GM12875 (cell line): Measurements from ENCODE around the gene PCDHB3.

Experiments used
- H3K4me3 ChIP-seq: one replicate; pipeline ENCODE4 v1.5.1; 2011; ENCODE audit warnings: low read depth, low read length, control low read depth
- TF ChIP-seq, protein P1 (sequence below): IDR thresholded peaks from 2 replicates; pipeline ENCODE4 v1.5.1; 2011; ENCODE audit warnings: low read depth, mild to moderate bottlenecking, control low read depth, inconsistent platforms, low read length, moderate library complexity, borderline replicate concordance; ENCODE audit not compliant: insufficient read depth

PCDHB3 gene

DNA sequence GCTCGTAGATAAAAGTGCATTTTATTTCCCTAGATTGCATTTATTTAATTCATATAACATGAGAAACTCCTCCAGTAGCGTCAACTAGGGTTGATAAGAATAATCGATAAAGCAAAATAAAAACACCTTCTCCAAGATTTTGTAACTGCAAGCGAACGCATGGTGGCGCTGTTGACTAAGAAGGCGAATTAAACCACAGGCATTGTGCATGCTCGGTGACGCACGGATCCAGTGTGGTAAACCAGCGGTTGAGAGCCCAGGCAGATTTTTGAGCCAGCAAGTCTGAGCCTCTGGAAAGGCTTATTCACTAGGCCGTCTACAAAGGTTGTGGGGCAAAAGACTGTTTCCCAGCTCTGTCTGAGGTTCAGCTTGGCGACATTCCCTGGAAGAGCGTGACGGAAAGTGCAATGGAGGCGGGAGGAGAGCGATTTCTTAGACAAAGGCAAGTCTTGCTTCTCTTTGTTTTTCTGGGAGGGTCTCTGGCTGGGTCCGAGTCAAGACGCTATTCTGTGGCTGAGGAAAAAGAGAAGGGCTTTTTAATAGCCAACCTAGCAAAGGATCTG, at the start of gene PCDHB3:
PCDHB3 (plus strand) TSS at position 231 of the 563 bp plus-strand sequence; CDS start at position 408, 177 bp downstream.
- no peak within 1 kb of the TSS for H3K4me3 ChIP-seq
- TF ChIP-seq, protein P1, sequence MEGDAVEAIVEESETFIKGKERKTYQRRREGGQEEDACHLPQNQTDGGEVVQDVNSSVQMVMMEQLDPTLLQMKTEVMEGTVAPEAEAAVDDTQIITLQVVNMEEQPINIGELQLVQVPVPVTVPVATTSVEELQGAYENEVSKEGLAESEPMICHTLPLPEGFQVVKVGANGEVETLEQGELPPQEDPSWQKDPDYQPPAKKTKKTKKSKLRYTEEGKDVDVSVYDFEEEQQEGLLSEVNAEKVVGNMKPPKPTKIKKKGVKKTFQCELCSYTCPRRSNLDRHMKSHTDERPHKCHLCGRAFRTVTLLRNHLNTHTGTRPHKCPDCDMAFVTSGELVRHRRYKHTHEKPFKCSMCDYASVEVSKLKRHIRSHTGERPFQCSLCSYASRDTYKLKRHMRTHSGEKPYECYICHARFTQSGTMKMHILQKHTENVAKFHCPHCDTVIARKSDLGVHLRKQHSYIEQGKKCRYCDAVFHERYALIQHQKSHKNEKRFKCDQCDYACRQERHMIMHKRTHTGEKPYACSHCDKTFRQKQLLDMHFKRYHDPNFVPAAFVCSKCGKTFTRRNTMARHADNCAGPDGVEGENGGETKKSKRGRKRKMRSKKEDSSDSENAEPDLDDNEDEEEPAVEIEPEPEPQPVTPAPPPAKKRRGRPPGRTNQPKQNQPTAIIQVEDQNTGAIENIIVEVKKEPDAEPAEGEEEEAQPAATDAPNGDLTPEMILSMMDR = 0 out of 2 replicates have a peak, but pooled peaks have one; percentile 5

DNA sequence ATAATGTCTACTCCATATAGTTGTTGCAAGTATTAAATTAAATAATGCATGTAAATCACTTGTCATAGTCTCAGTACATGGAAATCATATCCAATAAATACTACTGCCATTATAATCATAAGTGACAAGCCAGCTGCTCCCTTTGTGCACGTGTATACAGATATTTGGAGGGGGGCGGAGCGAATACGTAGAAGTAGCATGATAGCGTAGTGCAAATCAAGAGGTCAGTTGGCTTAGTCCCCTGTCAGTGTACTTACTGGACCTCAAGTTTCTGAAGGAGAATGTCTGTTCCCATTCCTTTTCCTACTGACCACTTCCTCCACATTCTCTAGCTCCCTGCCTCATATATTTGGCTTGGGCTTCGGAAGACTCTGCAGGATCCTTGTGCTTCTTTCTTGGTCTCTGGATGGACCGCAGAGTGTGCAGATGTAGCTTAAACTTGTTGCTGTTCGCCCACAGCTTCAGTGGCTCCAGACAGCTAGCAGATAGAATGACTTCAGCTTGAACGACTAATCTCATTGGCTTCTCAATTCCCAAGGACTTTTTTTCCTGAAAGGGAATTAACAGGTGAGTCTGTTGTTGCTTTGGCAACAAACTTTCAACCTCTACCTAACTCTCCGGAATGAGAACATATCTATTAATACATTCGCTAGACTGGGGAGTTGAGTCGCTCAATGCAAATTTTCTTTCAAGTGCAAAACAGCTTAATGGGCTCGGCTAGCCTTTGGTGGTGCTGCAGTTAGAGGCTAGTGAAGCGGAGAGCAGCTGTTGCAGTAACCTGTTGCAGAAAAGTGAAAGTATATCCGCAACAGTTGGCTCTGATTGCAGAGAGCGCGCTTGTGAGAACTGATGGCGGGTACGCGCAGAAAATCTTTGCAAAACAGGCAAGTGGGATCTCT, 49.4 kb upstream of the PCDHB3 start, which contains the start of gene PCDHB1:
PCDHB1 (plus strand) TSS at position 753 of the 899 bp plus-strand sequence; CDS start at position 850, 97 bp downstream.
- TF ChIP-seq, protein P1 = no peak
- H3K4me3 ChIP-seq = no peak within 1 kb of the TSS

DNA sequence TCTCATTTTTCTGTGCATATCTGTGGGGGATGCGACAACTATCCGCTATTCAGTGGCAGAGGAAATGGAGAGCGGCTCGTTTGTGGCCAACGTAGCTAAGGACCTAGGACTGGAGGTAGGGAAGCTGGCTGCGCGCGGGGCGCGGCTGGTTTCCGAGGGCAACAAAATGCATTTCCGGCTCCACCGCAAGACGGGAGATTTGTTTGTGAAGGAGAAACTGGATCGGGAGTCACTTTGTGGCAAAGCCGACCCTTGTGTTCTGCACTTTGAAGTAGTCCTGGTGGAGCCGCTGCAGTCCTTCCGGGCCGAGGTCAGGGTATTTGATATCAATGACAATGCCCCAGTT, 48.8 kb upstream of the PCDHB3 start:
- TF ChIP-seq, protein P1 = no peak
- no peak overlapping the region for H3K4me3 ChIP-seq

DNA sequence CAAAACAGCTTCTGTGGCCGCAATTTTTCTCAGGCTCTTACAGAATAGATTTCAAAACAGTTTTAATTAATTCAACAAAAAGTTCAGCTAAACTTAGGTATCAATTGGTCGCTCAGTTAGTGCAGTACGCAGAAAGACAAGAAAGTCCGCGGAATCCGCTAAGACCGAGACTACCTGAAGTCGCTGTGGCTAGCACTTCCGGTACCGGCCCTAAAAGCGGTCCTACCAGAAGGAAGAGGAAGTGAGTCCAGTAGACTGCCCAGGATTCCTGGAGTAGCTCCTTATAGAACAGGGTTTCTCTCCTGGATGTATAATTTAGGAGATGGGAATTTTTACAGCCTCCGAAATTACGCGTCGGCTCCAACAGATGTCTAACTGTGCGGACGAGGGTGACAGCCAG, 22.4 kb upstream of the PCDHB3 start:
- TF ChIP-seq, protein P1 = no peak
- H3K4me3 ChIP-seq = no peak overlapping the region

DNA sequence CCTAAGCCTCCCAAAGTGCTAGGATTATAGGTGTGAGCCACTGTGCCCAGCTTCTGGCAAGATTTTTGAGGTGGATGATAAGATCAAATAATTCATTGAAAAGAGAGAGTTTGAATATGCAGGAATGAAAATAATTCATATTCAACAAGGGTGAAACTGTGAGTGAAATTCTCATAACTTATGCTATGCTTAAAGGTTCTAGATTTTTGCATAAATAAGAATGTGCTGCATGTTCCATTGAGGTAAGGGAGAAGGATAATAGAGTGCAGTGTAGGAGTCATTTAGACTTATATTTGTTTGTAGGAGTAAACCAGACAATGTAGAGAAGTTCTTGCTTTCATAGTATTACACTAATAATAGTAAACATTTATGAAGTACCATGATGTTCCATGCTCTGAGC, 18.0 kb upstream of the PCDHB3 start:
- no peak overlapping the region for H3K4me3 ChIP-seq
- TF ChIP-seq, protein P1 = no peak

DNA sequence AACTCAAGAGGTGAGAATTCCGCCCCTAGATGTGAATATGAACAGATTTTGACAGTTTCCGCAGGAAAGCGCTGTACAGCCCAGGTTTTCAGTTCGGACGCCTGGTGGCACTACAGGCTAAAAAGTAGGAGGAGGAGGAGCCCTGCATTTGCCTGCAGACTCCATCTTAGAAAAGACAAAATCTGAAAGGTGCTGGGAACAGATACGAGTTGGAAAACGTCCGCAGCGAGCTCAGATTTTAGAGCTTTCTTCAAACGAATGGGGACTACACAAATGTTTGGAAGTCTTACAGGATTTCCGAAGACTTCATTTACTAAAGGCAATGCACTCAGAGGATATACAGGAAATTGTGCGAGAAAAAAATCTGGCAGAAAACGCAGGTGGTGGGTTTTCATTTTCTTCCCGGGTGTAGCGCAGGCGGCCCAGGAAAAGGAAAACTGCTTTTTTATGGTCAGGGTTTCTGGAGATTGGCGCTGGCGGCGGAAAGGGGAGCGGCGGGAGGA, 15.7 kb upstream of the PCDHB3 start:
- TF ChIP-seq, protein P1 = no peak
- no peak overlapping the region for H3K4me3 ChIP-seq
